HepG2 (cell line): ENCODE data around the gene KLF11. TPM values are rescaled to one million over a fixed set of nuclear protein-coding genes. Genes with fewer than 3 reads are reported as not detected.

ENCODE experiments used
- ATAC-seq: fragments of 200-7000 bp; cut with Tn5 transposase; 3 replicates; pipeline ENCODE4 v1.9.1; 2020; ENCODE audit warnings: mild to moderate bottlenecking, moderate library complexity
- BruUV-seq: library from RNA; stranded (reverse); fragments of 400-500 nt; replicated peaks from 2 replicates; lab custom pipeline; 2021; lab: Mats Ljungman, UMichigan
- CTCF ChIA-PET: fragments of 300-600 bp; formaldehyde crosslinking; extraction: SDS; loops from one replicate; lab custom pipeline; 2021; ENCODE audit warnings: low total read pairs, inconsistent platforms, low intra/inter-chr PET ratio; lab: Yijun Ruan, JAX
- POLR2A ChIA-PET: fragments of 350-600 bp; sonication (Branson Sonifier 250); formaldehyde crosslinking; loops from one replicate; lab custom pipeline; 2020; ENCODE audit warnings: antibody characterized with exemption, inconsistent platforms; lab: Yijun Ruan, JAX
- DNase-seq: peaks from one replicate; pipeline ENCODE4 v3.0.0-alpha.2; 2015; ENCODE audit warnings: low spot score
- FAIRE-seq: peaks from 3 replicates; lab custom pipeline; 2011; peaks lifted over from hg19 to GRCh38; lab: Jason Lieb, UNC
- H2AFZ ChIP-seq: one replicate; pipeline ENCODE4 v1.6.1; 2011; ENCODE audit warnings: low read length, inconsistent platforms
- H3K27ac ChIP-seq: fragments of 300-600 bp; 3 replicates; pipeline ENCODE4 v1.8.0; 2011; ENCODE audit warnings: mixed run types, mild to moderate bottlenecking, mixed read lengths, low read length, inconsistent platforms; ENCODE audit not compliant: insufficient read depth; ENCODE audit errors: extremely low read length
- H3K27me3 ChIP-seq, 2 experiments: fragments of 200-600 bp in 1 of 2; 2 replicates in 1 of 2; 3 replicates in 1 of 2; pipeline versions ENCODE4 v1.6.0 to v1.8.0; 2011; ENCODE audit warnings: low read length in 2 of 2, mild to moderate bottlenecking in 2 of 2, moderate library complexity in 2 of 2, inconsistent platforms in 1 of 2; ENCODE audit not compliant: insufficient read depth in 2 of 2, control insufficient read depth in 1 of 2
- H3K36me3 ChIP-seq, 2 experiments: fragments of 200-600 bp in 1 of 2; replicated peaks in 1 of 2; 2 replicates in 1 of 2; 3 replicates in 1 of 2; pipeline versions ENCODE4 v1.5.1 to v1.8.0; 2011; ENCODE audit warnings: low read length in 2 of 2, inconsistent platforms in 1 of 2; ENCODE audit not compliant: insufficient read depth in 2 of 2, control insufficient read depth in 1 of 2
- H3K4me1 ChIP-seq: 2 replicates; pipeline ENCODE4 v1.5.1; 2012; ENCODE audit warnings: low read length, inconsistent platforms; ENCODE audit not compliant: insufficient read depth
- H3K4me2 ChIP-seq: 2 replicates; pipeline ENCODE4 v1.6.0; 2011; ENCODE audit warnings: low read depth, low read length, inconsistent platforms
- H3K4me3 ChIP-seq, 3 experiments: fragments of 200-600 bp in 1 of 3; sonication (generic), shearing (Covaris generic) in 1 of 3; replicated peaks in 1 of 3; 2 replicates each; pipeline ENCODE4 v1.5.1; 2011 to 2016; ENCODE audit warnings: low read length in 3 of 3, inconsistent platforms in 2 of 3, low read depth in 2 of 3, mild to moderate bottlenecking in 2 of 3, control low read depth in 1 of 3, mixed read lengths in 1 of 3; ENCODE audit not compliant: insufficient read depth in 1 of 3
- H3K79me2 ChIP-seq: one replicate; pipeline ENCODE4 v1.6.1; 2011; ENCODE audit warnings: low read length, inconsistent platforms; ENCODE audit not compliant: insufficient read depth
- H3K9ac ChIP-seq: 2 replicates; pipeline ENCODE4 v1.6.0; 2011; ENCODE audit warnings: mild to moderate bottlenecking, low read depth, low read length, inconsistent platforms; ENCODE audit not compliant: insufficient read depth
- H3K9me3 ChIP-seq: 2 replicates; pipeline ENCODE4 v1.5.1; 2012; ENCODE audit warnings: mild to moderate bottlenecking, low read length
- H4K20me1 ChIP-seq: 2 replicates; pipeline ENCODE4 v1.6.0; 2011; ENCODE audit warnings: inconsistent platforms, mild to moderate bottlenecking, low read length, moderate library complexity; ENCODE audit not compliant: insufficient read depth
- CTCF ChIP-seq: sonication (generic); formaldehyde crosslinking; IDR thresholded peaks from 2 replicates; pipeline ENCODE4 v1.5.0; 2020; ENCODE audit warnings: mild to moderate bottlenecking, missing genetic modification reagents, moderate library complexity
- EED ChIP-seq: sonication (generic); formaldehyde crosslinking; IDR thresholded peaks from 2 replicates; pipeline ENCODE4 v1.5.0; 2020; ENCODE audit warnings: mild to moderate bottlenecking, missing genetic modification reagents
- FOXP4 ChIP-seq: sonication (generic); formaldehyde crosslinking; IDR thresholded peaks from 2 replicates; pipeline ENCODE4 v1.4.0; 2020; ENCODE audit warnings: missing genetic modification reagents
- HMGXB3 ChIP-seq: sonication (generic); formaldehyde crosslinking; IDR thresholded peaks from 2 replicates; pipeline ENCODE4 v1.4.0; 2020; ENCODE audit warnings: missing genetic modification reagents, borderline replicate concordance
- NRL ChIP-seq: sonication (generic); formaldehyde crosslinking; IDR thresholded peaks from 2 replicates; pipeline ENCODE4 v1.5.0; 2020; ENCODE audit warnings: missing genetic modification reagents, mild to moderate bottlenecking, moderate library complexity, borderline replicate concordance
- PATZ1 ChIP-seq: sonication (generic); formaldehyde crosslinking; IDR thresholded peaks from 2 replicates; pipeline ENCODE4 v1.4.0; 2020; ENCODE audit warnings: missing genetic modification reagents
- STAG1 ChIP-seq: sonication (generic); formaldehyde crosslinking; IDR thresholded peaks from 2 replicates; pipeline ENCODE4 v1.4.0; 2020; ENCODE audit warnings: missing genetic modification reagents
- ZEB1 ChIP-seq: IDR thresholded peaks from 2 replicates; pipeline ENCODE4 v1.6.1; 2012; ENCODE audit warnings: mild to moderate bottlenecking, low read depth, inconsistent platforms; ENCODE audit not compliant: insufficient replicate concordance
- ZFX ChIP-seq: sonication (generic); formaldehyde crosslinking; IDR thresholded peaks from 2 replicates; pipeline ENCODE4 v1.4.0; 2020; ENCODE audit warnings: mild to moderate bottlenecking, low read depth, missing genetic modification reagents, moderate library complexity
- ZNF350 ChIP-seq: sonication (generic); formaldehyde crosslinking; IDR thresholded peaks from 2 replicates; pipeline ENCODE4 v1.4.0; 2020; ENCODE audit warnings: mild to moderate bottlenecking, low read depth, missing genetic modification reagents, borderline replicate concordance
- ZNF772 ChIP-seq: sonication (generic); formaldehyde crosslinking; IDR thresholded peaks from 2 replicates; pipeline ENCODE4 v1.5.0; 2020; ENCODE audit warnings: mild to moderate bottlenecking, missing genetic modification reagents
- WGBS: methylation state at CpG from one replicate; pipeline ENCODE4 v1.1.6; 2017; ENCODE audit warnings: low lambda C conversion rate; 5-methylcytosine and 5-hydroxymethylcytosine counted together
- in situ Hi-C: cut with HindIII; loops from 2 replicates; pipeline ENCODE4 v1.10.0; 2017; ENCODE audit warnings: low pct_unique_long_range_greater_than_20kb; ENCODE audit not compliant: extremely low pct_ligation_motif_present
- intact Hi-C: fragments of 100-400 bp; cut with micrococcal nuclease; formaldehyde crosslinking; loops from one replicate; pipeline ENCODE4 v1.10.0; 2022; ENCODE audit not compliant: unreplicated experiment
- polyA plus RNA-seq, 8 experiments: library from polyadenylated mRNA; depleted of rRNA in 3 of 8; stranded (reverse) in 7 of 8; unstranded in 1 of 8; fragments of >200 nt; fragmentation: Illumina TruSeq in 4 of 8; extraction: Trizol in 4 of 8; gene quantifications; 2 replicates each; pipeline versions ENCODE4 v1.2.1 to v1.2.3, GENCODE V29; 2011 to 2016; ENCODE audit warnings: low read depth in 4 of 8, missing spikeins in 1 of 8, mixed read lengths in 1 of 8; ENCODE audit not compliant: insufficient read depth in 1 of 8
- total RNA-seq, 5 experiments: library from RNA; depleted of rRNA; stranded (reverse); fragments of >200 nt; fragmentation: Illumina TruSeq; extraction: Trizol; gene quantifications; 2 replicates each; pipeline ENCODE4 v1.2.3, GENCODE V29; 2016; ENCODE audit warnings: low read depth in 1 of 5

The KLF11 gene
- total and polyA plus RNA-seq, 2 of the 13 experiments (the other 11 are each of a cell fraction or from before 2014, with no cell fraction given), result 2.5 to 11.8 TPM

GRCh38 chr2:10097352-10098148 is 54.2 kb downstream of the KLF11 start:
- in situ Hi-C loops, result no loop called here
- TF ChIP-seq ZNF350 (CRISPR knock-in tag) (0 out of 2 replicates have a peak, but pooled peaks have one; percentile 54), CTCF (CRISPR knock-in tag) (peak; percentile 93), NRL (CRISPR knock-in tag) (peak; percentile 63; the same call in 1 of the 2 replicates), ZFX (peak; percentile 35; the same call in 1 of the 2 replicates), EED (CRISPR knock-in tag) (0 out of 2 replicates have a peak, but pooled peaks have one; percentile 55), STAG1 (CRISPR knock-in tag) (peak; percentile 91), FOXP4 (CRISPR knock-in tag) (0 out of 2 replicates have a peak, but pooled peaks have one; percentile 15), HMGXB3 (0 out of 2 replicates have a peak, but pooled peaks have one; percentile 30), ZNF772 (peak; percentile 30; the same call in 1 of the 2 replicates), ZEB1 (no peak), PATZ1 (CRISPR knock-in tag) (peak; percentile 58)

More at GRCh38 chr2:10097352-10098148, 54.2 kb downstream of the KLF11 start:
- peak; percentile 61 for DNase-seq
- peaks cover 0 to 29% of the 10 kb centered on the region in 2 experiments; a peak in 4 of 5 replicates for H3K27me3 ChIP-seq
- H2AFZ ChIP-seq, result no peak overlapping the region
- H3K27ac ChIP-seq, result no peak overlapping the region
- intact Hi-C loops, result loop anchor here (1.0 kb wide), 1 partner anchor 25 kb away; no protein-coding TSS in a partner anchor
- no peaks in the 10 kb centered on the region for H3K4me1 ChIP-seq
- H4K20me1 ChIP-seq, result no peaks in the 10 kb centered on the region
- CTCF ChIA-PET, result interaction anchor here (1.1 to 2.4 kb wide), 4 partner anchors 17 to 284 kb away, joined by 3 to 32 read pairs (median 4); partner anchors contain the start of gene CYS1
- no peaks in the 10 kb centered on the region for H3K36me3 ChIP-seq
- H3K9me3 ChIP-seq, result no peaks in the 10 kb centered on the region
- ATAC-seq, result peak; percentile 98
- WGBS, result 22% methylated on average over 16 of the region's 16 CpGs
- no peak overlapping the region for H3K4me3 ChIP-seq
- no peaks in the 10 kb centered on the region for H3K79me2 ChIP-seq
- peak; percentile 80 for FAIRE-seq
- no peak overlapping the region for H3K9ac ChIP-seq
- no TSS peak for BruUV-seq
- POLR2A ChIA-PET, result interaction anchor here (2.2 kb wide), 1 partner anchor 25 kb away, joined by 15 read pairs; no protein-coding TSS in a partner anchor
- no peak overlapping the region for H3K4me2 ChIP-seq
